HG03280 (cell line): ENCODE results near the gene HOXD13.

ENCODE experiments used
- ATAC-seq: cut with Tn5 transposase; IDR thresholded peaks from one replicate; pipeline ENCODE4 v1.9.1; 2021; ENCODE audit warnings: mild to moderate bottlenecking, moderate library complexity; ENCODE audit not compliant: unreplicated experiment

The HOXD13 gene

DNA sequence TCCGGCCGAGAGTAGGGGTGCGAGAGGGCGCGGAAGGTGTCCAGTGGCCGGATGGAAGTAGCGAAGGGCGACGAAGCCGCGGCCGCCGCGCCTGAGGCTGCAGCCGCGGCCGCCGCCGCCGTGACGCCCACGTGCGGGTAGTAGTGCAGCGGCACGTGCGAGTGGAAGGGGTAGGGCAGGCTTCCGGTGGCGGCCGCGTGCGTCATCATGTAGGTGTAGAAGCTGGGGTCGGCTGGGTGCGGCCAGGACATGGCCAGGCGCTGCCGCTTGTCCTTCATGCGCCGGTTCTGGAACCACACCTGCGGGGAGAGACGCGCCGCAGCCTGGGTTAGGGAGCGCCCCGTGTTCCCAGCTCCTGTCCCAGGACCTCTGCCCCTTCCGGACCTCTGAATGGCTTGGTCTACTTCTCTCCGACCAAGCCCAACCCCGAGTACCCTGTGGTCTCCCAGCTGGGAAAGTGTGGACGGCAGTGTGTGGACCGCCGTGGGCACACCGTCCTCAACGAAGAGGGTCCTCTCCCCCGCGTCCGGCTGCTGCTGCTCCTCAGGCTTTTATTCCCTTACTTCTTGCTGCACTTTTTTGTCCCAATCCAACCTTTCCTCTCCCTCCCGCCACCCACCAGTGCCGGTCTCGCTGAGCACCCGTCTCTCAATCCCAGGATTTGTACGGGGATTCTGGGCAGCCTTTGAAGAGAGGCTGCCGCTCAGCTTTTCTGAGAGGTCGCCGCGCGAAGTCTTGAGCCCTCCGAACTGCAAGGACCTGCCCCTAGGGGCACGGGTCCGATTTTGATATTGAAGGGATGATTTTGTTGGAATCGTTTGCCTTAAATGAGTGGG is 11.8 kb upstream of the HOXD13 start:
- ATAC-seq: no peak

GRCh38 chr2:176081376-176081836 is 11.1 kb upstream of the HOXD13 start:
- ATAC-seq: no peak

- no peak for ATAC-seq
These were observed 10.5 kb upstream of the HOXD13 start for GRCh38 chr2:176081837-176082524.

DNA sequence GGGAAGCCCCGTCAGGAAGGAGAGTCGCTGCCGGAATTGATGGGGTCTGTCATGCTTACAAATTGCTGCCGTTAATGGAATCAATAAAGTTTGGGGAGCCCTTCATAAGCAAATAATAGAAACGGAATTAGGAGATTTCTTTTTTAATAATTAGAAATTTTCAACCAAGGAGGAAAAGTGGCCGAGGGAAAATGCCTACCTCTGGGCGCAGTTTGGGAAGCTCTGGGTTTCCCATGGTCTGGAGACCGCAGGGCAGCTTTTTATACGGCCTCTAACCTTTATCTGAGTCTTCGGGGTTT is 10.0 kb upstream of the HOXD13 start:
- ATAC-seq: no peak

DNA sequence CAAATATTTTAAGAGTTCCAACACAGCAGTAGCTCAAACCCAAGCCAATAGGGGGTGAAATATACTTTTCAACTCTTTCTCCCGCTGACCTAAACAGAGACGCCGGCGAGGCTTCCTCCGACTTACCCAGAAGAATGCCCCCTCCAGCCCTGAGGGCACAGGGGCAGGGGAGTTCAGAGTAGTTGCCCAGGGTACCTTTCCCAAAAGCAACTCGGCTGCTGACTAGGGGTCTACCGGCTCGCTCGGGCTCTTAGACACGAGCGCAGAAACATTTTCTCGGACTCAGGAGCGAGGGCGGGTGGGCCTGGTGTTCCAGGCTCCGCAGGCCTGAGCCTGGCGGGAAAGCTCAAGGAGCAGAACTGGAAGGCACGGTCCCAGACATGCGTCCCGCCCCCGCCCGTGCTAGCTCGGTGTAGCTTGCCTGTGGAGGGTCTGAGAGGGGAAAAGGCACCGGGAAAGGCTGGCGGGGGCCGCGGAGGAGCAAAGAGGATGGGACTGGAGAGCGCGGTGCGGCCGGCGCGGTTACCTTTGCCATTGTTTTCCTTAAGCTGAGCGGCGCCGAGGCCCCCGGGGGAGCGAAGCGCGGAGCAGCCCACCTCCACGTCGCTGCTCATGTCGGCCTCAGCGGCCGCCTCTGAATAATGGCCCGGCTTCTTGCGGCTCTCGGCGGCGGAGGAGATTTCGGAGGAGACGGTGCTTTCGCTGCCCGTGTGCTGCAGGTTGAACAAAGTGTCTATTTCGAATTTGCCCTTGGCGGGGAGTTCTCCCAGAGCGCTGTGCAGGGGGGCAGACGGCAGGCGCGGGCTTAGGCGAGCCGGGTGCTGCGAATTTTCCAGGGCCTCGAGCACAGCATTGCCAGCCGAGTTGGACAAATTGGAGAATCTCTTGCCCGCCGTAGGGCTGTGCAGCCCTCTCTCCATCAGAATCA is 9.4 kb upstream of the HOXD13 start:
- no peak for ATAC-seq

DNA sequence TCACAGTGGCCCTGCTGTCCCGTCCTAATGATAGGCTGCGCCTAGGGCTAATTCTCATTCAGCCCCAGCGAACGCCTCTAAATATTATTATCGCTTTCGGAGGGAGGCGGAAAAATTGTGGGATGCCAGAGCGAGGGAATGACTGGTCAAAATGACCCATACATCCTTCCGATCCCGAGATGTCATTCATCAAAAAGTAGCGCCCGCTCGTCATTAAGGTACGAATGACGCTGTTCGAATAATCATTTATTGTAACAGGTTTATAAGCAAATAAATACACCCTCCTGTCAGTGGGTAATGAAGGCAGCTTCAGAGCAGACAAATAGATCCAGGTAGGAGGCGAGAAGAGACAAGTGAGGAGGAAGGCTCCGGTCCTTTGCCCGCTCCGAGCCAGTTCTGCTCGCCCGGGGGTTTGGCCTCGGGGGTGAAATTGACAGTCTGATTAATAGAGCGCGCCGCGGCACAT is 8.7 kb upstream of the HOXD13 start, which contains the start of gene EVX2:
Gene EVX2 (minus strand): TSS at position 167 of the 466 bp plus-strand sequence. CDS start 186 bp downstream, outside the sequence.
- no peak for ATAC-seq

- ATAC-seq: no peak
These were observed 7.9 kb upstream of the HOXD13 start for GRCh38 chr2:176084611-176085119.

DNA sequence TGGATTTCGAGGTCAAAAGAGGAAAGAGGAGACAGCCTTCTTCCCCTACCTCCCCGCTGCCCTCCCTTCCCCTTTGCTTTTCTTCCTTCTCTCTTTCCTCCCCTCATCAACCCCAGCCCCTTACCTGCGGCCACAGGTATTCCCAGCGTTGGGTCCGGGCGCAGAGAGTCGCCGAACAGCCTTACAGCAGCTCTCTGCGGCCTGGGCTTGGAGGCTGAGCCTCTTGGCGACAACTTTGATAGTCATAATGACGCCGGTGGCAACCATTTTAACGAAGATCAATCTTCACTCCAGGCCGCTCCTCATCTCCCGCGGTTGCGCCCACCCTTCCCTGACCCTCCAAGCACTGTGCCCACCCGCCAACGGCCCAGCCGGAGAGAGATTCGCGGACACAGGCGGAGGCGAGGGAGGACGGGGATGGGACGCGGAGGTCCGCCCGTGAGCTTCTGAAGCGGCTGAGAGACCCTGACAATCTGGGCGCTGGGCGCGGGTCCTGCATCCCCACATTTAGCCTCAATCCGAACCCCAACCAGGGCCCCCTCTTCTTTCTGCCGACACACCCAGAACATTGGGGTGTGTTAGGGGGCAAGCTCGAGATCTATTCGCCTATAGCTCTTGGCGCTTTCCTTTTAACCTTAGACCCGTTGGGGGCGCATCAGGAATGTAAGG is 7.3 kb upstream of the HOXD13 start:
- no peak for ATAC-seq

DNA sequence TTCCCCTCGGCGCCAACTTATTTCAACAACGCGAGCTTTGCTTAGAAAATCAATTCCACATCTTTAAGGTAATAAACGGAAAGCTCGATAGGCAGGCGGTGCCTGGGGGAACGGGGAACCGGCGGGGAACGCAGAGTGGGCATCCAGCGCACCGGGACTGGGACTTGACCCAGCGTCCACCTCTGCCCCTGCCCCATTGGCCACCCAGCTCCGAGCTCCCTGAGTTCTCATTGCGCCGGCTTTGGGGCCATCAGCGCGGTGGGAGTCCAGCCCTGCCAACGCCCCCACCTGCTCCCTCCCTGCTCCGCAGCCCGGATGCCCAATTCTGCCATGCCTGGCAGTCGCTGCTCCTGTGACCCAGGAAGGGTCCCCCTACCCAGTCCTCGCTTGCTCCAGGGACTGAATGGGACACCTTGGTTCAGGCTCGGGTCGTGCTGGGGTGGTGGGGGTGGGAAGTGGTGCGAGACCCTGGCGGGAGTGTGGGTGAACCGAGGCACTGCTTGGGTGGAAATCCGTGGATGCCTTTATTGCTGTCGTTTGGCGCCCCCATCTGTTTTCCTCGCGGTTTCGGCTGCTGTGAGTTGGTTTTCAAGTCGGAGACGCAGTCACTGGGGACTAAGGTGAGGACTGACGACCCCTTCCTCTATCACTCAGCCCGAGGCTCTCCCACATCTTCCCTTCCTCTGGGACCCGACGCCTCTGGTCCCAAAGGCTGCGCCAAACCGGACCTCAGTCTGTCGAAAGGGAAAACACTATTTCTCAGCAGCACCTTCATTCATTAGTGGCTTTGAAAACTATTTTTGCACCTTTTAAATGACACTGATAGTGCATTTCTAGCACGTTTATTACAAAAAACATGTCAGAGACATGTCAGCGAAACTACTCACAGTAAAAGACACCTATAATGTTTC is 6.4 kb upstream of the HOXD13 start:
- no peak for ATAC-seq

GRCh38 chr2:176087330-176088047 is 5.0 kb upstream of the HOXD13 start:
- ATAC-seq: no peak

DNA sequence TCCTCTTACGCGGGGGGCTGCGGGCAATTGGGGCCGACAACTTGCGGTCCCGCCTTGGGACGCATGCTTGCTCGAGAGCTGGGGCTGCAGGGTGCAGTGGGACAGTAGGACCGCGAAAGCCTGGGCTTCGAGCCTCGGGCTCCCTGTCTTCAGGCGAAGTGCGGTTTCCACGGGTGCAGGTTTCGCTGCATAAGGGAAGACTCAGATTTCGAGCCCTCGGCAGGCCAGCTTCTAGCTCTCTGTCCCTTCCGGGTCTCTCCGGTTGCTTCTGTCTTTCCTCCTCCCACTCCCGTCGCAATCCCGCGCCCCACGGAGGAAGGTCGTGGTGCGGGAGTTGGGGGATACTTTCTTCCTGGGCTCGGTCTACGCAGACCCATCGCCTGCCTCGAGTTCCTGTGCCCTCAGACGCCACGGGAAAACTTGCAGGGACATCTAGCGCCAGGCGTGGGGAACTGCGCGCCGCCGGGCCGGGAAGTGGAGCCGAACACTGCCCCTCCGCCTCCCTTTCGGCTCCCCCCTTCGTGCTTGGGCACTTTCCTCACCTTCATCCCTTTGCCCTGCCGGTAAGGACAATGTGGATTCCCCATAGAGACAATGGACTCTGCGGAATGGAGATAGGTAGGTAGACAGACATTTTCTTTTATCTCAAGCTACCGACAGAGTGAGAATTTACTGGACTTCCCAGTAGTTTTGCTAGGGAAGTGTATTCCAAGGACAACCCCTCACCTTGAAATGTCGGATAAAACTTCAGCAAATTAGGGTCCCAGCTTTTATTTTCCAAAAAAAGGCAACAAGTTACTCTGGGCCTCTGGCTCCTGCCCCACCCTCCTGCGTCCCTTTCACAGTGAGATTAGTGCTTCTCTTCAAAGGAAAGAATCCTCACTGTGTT is 4.2 kb upstream of the HOXD13 start:
- ATAC-seq: no peak

DNA sequence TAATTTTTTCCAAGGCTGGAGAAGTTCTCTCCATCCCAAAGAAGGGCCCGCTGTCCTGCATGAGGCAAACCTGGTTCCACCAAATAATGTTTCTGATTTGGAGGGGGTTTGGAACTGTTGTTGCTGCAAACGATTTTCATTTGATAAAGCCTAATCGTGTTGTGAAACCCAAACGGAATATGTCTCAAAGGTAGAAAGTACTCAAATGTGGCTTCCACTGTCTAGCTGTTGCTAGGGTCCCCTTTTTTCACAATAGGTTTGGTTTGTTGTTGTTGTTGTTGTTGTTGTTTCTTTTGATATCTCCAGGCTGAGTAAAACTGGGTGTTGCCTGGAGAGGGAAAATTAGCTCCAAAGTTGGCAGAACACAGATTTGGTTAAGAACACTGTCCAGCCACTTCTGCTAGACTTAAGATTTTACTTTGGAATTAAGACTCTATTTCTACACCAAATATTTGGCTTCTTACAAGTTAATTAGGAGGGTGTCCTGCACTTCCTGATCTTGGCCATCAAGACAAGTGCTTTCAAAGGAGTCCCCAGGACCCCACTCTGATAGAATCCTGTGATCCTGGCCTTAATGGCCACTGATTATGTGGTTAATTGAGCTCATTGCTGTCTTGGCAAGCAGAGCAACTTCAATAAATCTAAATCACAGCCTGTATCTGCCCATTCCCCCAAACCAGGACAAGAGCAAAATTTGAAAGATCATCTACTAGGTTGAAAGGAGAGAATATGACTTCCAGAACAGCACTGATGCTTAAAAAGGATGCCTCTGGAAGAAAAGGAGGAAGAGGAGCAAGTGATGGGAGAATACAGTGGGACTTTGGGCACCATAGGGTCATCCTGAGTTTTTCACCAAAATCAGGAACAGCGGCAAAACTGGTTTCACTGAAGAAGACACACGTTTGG is 3.3 kb upstream of the HOXD13 start:
- ATAC-seq: no peak

DNA sequence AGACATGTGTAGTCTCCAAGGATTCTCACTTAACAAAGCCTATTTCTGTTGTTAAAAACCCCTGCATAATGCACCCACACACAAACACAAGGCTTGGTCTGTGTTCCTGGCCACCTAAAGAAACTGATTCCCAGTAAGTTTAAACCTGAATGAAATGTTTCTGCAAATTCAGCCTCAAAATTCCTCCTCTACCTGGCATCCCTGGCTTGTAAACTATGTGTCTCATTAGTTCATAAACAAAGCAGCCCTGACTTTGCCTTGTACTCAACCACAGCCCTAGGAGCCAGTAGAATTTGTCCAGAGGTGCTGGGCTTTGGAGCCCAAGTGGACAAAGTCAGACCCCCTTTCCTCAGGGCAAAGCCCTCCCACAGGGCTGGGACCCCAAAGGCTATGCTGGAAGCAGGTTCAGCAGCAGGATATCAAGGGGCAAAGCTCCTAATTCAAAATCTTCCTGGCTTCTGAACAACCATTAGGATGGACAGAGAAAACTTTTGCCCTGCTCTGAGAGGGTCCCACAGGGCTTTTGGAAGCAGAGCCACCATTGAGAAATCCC is 2.6 kb upstream of the HOXD13 start:
- no peak for ATAC-seq

DNA sequence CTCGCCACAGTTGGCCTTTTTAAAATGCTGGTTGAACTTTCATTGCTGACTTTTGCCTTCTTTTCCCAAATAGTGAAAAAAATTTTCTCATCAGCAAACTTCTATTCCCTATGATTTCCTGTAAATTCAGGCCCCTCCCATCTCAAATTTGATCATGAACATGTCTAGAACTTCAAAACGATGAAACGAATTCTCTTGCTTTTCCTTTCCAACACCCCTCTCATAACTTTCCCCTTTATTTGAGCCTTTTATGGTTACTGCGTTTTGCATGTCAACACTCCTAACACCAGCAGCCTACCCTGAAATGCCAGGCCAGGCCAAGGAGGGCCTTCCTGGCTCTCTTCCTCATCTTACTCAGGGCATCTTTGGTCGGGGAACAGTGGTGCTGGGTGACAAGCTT is 1.7 kb upstream of the HOXD13 start:
- ATAC-seq: no peak

DNA sequence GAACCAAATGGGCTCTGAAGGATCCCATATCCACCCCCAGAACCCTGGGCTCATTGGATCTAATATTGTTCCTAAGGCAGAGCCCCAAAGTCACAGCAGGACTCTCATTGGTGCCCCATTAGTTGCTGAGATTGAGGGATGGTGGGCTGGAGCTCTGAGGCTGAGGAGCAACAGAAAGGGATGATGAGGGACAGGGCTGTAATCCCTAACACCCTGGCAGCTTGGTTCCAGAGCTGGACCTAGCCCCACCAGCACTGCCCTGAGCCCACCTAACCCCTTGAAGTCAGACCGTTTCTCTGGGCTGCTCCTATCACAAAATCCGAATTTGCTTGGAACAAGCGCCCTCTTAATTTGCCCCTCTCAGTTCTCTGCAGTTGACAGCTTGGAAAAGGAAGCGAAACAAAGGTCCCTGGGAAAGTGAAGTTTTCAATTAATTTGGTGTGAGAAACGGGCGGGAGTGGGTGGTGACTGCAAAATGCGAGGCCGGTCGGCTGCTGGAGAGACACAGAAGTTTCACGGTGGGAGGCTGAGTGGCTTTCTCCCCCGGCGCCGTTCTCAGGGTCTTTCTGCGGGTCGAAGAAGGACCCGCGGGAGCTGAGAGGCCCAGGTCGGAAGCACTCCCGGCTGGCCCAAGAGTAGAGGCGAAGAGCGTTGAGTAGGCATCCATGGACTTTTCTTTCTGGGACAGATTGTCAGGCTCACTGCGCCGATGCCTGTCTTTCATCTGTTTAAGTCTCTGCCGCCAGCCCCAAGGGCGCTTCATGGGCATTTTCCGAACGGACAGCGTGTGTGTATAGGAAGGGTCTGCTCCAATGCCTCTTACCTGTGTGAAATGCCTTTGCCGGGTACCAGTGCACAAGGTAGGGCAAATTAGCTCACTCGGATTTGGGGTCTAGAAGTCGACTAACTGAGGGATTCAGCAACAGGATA is 927 bp upstream of the HOXD13 start:
- no peak for ATAC-seq
